Glomerular visceral epithelial cell (primary cell): ENCODE results near the gene COL4A1.
A peak's percentile ranks its signal among the peaks of the same experiment; 100 is the strongest.

ENCODE experiments used
- DNase-seq: peaks from one replicate; pipeline ENCODE4 v3.0.0-alpha.2; 2016; ENCODE audit errors: extremely low spot score

The COL4A1 gene

DNA sequence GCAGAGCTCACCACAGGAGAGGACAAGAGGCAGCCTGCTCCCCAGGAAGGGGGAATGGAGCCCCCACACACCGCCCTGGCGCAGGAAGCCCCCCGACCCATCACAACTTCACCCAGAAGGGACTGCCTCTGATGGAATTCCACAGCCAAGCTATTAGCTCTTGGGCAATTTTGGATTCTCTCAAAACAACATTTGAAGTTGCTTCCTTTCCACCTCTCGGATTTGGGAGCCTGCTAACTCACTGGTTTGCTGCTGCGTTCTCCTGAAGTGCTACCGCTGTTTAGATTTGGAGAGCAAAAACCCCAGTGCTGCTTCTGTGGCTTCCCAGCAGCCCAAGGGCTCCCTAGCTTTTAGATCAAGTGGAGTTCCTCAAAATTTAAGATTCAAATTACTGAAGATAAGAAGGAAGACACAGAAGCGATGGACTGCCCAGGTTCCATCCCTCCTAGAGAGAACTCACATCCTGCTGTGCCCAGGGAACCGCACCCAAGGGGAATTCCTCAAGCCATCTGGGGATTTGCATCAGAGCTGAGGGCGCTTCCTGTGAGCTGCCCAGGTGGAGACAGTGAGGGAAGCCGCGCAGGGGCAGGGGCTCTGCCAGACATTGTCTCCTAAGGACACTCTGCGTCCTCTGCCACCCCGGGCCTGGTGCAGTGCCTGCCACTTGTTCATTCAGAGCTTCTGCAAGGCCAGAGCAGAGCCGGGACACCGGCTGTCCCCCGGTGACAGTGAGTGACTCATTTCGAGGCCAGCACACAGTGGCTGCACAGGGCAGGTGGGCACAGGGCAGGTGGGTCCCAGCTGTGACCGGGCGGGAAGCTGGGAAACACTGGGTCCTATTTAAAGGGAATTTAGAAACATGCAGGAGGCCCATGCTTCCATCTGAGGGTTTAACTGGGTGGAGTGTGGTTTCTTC, 45.5 kb downstream of the COL4A1 start:
- peak; percentile 77 for DNase-seq

DNA sequence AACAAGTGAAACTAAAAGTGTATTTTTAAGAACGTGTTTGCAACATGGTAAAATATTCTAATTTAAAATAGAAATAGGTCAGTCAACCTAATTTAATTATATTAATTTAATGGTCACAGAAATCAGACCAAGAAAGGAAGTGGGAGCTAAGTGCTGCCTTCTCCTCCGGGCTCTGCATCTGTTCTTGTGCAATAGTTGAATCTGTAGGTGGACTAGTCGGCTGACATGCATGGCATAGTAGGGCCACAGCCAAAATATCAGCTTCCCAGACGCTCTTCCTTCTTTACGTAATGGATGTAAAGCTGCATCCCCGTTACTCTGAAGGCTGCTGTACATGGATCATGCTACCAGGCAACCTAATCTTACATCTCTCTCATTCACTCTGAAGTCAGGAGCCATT, 47.3 kb downstream of the COL4A1 start:
- DNase-seq: no peak

DNA sequence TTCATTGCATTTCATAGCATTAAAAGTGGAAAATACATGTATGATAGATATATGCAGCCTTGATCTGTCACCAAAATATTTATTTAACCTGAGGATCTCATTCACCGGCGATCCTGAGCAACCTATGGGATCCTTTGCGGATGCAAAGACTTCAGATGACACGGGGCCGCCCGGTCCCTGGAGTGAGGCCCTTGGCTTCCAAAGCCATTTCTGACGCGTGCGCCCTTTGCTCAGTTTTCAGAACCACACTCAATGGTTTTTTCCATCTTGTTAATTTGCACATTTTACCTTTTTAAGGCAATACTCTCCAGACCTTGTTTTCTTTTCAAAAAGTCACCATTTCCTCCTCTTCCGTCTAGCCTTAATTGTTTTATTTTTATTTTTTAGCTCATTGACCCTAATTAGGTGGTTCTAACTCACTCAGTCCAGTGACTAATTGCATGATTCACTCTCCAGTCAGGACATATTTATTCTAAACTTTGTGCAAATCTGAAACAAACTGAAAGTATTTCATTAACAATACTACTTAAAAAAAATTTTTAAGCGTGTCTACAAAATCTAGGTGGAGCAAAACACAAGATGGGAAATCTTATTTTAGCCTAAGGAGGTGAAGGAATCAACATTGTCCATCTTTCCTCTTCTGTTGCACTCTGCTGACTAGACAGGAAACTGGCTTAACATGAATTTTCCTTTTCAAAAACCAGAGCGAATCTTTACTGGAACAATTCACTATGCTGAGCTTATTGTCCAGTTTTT, 47.9 kb downstream of the COL4A1 start:
- no peak for DNase-seq

DNA sequence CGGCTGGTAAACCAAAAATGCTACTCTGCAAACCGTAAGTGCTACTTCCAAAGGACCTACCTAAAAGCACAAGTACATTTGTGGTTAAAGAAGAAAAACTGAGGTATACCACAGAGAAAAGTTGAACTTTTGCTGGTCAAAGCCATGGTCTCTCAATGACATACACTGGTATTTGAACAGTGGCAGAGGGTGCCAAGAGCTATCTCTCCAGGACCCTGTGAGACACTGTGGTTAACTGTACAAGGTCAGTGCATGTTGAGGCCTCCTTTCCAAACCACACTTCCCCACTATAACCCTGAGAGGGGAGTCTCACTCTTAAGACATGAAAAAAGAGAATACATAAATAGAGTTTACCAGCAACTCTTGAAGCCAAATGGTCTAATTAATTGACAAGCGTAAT, 49.5 kb downstream of the COL4A1 start:
- no peak for DNase-seq

DNA sequence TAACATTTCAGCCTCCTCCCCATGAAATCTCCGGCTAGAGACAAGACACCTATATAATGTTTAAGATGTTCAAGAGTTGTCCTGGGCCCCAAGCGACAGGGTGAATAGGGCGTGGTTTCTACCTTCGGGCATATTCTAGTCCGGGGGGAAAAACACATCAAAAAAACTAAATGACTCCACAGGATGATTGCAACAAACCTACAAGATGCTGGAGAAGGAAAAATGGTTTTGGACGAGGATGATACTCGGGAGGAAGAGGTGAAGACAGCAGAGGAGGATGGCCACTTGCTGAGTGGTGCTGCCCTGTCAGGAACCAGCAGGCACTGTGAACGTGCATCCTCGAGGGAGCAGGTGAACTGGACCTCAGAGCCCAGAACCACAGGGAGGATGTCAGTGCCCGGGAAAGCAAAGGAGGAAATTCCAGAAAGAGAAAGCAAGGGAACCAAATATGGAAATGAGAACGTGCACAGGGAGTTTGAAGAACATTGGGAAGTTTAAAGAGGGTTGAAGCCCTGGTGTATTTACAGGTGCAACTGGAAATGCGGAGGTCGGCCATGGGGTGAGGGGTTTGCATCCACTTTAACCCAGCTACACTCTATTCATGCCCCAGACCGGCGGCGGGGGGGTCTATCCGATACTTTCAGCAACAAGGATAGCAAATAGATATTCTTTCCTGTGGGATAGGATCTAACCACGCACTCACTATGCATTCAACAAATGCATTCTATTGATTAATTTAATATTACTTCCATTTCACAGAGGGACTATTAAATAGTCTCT, 50.6 kb downstream of the COL4A1 start:
- no peak for DNase-seq

DNA sequence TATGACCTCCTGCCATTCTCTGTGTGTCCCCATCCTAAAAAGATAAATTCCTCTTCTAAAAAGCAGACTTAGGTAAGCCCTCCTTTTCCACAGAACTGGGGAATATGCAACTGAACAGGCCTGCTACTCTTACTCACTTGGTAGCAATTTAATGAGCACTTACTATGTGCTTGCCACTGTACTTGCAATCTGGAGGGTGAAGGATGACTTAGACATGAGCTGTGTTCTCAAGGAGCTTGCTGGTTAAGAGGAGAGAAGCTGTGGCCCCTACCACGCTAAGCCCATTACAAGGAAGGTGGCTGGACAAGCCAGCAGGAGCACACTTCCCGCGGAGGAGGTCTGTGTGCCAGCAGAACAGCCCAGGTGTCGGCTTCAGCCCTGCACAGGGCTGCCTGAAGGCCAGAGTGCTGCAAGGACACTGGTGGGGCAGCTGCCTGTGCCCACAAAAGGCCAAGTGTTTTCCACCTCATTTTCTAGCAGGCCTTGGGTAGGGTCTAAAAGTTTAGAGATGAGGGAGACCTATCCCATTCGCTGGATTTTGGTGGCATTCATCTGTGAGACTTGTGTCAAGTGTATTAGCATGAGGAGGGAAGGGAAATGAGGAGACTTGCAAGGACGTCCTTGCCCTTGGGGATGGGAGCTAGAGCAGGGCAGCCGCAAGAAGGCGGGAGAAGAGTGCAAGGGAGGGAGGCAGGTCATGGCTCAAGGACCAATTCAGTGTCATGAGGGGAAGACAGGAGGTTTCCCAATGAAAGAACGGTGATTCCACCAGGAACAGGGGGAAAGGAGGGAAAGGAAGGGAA, 52.0 kb downstream of the COL4A1 start:
- no peak for DNase-seq

DNA sequence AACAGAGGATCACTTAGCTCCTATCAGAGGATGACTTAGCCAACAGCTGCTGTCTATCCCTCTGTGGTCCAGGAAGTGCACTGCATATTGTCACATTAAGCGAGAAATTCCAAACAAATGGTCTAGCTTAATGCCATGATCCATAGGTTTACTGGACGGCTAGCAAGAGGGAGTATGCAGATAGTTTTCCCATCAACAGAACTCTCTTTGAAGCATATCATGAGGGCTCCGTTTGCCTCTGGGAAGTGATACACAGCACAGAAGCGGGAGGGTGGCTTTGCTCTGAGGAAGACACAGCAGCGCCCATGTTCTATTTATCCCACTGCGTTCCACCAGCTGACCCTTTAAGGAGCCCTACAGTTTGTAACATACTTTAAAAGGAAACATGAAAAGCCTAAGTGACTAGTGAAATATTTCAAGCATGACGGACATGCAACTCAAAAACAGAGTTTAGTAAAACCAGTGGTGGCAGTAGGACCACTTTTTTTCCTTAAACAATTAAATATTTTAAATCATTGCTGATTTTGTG, 52.7 kb downstream of the COL4A1 start:
- DNase-seq: no peak

DNA sequence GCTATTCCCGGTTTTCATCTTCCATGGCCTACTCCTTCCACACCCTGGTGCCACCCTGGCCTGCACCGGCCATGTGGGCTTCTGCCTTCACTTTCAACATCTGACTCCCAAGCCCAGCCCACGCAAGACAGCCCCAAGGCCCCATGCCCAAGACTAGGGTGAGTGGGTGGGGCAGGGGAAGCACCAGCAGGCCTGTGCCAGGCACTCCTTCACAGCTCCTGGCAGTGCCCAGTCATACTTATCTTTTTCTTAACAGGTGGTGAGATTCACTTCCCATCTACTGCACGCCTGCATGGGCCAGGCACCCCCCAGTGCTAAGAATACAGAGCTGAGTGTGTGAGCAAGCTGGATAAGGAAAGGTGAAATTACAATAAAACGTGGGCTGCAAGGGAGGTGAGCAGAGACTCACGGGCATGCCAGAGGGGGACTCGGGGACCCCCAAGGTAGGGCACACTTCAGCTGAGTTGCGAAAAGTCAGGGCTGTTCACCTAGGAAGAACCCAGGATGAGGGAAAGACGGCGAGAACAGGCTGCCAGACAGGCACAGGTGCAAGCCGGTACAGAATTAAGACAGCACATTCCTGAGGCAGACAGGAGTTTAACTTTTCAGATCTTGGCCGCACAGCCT, 55.7 kb downstream of the COL4A1 start:
- DNase-seq: no peak

DNA sequence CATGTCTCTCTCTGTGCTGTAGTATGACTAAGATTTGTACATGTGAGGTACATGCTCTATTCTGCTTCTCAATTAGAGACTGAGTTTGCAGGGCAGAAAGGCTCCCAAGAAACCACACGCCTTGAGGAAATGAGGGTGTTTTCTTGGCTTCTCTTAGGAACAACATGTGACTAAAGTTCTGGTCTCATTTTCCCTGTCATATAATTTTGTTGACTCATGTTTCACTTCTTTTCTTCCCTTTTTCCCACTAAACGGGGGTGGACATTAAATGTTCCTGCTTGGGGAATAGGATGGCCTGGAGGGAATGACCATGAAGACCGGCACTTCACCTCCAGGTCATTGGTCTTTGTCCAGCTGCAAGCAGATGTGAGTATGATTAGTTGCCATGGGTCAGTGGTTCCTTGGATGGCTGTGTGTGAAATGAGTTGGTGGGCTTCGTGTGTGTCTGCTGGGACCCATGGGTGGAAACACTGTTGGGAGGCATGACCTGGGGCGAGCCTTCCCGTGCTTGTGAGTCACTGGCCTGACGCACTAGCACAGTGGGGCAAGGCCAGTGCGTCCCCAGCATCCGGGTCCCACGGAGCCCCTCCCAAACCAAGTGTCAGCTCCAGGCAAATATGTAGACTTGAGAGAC, 56.6 kb downstream of the COL4A1 start:
- no peak for DNase-seq

DNA sequence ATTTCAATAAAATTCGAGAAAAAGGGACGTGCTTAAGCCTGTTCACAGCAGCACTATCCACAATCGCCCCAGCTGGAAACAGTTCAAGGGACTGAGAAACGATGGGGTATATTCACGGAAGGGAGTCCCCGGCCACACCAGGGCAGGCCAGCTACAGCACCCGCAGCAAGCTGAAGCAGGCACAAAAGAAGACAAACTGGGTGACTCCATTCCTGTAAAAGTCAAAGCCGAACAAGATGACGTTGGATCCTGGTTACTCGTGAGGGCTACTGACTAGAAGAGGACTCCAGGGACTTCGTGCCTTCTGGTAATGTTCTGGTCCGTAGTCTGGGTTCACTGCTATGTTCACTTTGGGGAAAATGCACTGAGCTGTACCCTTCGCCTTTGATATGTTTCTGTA, 57.6 kb downstream of the COL4A1 start:
- no peak for DNase-seq

DNA sequence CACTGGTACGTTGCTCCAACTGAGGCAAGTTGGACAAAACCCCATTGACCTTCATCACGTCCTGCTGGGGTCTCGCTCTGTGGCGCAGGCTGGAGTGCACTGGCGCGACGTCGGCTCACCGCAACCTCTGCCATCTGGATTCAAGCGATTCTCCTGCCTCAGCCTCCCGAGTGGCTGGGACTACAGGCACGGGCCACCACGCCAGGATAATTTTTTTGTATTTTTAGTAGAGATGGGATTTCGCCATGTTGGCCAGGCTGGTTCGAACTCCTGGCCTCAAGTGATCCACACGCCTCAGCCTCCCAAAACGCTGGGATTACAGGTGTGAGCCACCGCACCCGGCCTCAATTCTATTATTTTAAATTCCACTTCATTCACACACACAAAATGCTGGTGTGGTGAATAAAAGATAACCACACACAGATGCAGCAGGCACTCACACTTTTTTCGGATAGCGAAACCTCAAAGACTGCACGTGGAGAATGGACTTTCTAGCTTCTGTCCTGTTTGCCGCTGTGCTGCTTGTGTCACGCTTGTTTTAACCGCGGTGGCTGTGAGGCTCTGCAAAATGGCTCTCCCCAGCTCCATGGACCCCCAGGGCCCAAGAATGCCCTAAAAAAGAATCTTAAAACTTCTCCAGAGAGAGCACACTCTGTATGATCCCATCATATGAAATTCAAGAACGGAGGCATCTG, 58.4 kb downstream of the COL4A1 start:
- no peak for DNase-seq

DNA sequence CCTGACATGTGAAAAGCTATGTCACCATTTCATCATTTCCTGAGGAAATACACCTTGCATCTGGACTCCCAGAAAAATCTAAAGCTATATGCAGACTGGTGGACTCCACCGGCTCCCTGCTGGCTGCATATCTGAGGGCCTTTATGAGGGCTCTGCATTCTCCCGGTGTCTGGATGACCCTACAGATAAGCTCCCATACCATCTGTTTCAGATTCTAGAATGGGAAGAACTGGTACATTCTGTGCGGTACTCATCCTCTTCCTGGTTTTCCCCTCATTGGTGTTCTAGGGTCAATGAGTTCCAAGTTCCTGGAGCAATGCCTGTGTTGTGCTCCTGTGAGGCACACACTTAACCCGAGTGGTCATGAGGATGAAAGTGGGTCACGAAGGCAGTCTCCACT, 60.4 kb downstream of the COL4A1 start:
- DNase-seq: no peak

DNA sequence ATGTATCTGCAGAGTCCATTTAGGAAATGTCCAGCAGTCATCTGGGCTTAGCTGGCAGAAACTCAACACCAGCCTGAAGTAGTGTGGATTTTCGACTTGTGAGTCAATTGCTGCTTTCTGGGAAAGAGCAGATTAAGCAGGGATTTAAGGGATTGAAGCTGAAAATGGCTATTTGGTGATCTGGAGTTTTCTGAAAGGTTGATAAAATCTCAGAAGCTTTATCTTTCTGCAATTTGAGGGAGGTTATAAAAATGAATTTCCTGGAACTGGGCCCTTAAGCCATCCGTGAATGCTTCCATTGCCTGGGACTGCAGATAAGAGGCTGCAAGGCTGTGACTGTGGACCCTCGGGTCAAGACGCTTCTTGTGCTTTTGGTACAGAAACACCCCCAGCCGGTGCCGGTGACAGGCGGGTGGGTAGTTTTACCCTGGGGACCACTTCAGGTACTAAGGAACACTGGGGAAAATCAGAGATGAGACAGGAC, 61.5 kb downstream of the COL4A1 start:
- DNase-seq: no peak

DNA sequence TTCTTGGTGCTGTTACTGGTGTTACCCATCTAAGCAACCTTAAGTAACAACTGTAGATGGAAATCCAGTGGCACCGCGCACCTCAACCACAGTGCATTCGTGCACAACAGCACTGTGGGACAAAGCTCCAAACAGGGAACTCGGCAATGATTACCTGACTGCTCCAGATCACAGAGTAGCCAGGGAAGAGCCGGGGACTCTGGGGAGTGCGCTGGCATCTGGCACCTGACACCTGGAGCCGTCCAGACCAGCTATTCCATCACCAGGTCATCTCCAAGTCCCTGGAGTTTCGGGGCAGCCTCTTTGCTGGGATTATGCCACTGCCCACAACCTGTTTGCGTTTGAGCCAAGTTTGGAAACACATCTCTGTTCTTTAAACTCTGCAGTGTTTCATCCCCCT, 62.0 kb downstream of the COL4A1 start:
- no peak for DNase-seq

DNA sequence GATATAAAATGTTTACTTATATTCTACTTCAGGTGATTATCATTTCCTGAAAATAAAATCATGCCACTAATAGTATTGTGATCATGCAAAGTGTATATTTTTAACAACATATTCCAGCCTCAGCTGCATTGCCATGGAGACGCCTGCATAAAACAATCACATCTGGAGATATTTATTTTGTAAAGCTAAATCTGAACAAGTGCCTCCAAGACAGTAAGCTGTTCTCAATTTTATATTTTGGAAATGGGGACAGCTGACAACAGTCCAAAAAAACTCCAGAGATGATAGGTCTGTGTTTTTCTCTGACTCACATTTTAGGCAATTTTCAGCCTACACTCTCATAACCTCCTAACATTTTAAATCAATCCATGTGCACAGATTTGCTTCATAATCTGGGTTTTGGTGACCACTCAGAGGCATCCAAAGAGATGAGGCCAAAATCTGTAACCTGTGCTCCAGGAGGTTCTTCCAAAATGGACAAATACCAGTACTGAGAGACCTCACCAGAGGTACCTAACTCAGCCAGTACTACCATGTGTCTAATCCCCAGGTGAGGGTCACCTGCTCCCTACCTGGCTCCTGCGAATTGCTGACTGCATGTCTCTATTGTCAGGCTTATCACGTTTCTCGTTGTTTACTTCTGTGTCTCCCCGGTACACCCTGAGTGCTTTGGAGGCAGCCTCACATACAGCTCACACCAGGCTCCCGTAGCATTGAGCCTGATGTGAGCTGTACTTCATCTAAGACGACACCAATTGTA, 62.7 kb downstream of the COL4A1 start:
- no peak for DNase-seq

DNA sequence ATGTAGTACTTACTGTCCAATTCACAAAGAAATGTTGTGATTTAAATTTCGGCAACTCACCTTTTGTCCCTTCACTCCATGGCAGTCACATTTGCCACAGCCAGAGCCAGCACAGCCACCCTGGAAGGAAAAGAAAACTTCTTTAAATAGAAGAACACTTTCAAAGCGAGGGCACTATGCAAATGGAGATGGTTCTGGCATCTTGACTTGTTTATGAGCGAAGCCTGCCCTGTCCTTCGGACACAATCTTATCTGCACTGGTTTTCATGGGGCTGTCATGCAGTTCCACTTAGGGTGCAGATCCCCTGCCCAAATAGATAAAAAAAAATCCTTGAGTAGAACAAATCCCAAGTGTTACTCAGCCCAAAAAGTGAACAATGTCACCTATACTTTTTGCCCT, 64.3 kb downstream of the COL4A1 start:
- DNase-seq: no peak

DNA sequence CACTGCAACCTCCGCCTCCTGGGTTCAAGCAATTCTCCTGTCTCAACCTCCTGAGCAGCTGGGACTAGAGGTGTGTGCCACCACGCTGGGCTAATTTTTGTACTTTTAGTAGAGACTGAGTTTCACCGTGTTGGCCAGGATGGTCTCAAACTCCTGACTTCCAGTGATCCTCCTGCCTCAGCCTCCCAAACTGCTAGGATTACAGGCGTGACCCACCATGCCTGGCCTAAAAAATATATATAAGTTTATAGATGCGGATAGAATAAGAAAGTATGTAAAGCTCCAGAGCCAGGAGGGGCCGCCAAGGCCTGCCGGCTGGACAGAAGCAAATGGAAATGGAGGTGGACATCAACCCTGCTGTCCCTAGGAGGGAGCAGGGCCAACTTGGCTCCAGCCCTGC, 66.0 kb downstream of the COL4A1 start:
- DNase-seq: no peak

DNA sequence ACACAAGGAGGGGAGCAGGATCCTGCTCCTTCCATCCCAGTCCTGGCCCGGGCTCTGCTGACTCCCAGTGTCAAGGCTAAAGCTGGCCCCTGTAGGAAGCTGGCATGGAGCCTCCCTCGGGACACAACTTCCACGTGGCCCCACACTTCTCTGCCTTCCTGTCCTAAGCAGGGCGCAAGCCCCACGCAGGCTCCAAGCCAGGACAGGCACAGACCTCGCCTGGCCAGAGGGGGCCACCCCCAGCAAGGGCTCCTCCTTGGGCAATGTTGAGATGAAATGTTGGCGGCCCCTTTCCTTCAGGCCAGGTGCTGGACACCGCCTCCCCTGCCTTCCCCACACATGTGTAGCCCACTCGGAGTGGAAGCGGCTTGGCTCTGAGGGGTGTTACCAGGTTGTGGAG, 66.6 kb downstream of the COL4A1 start:
- DNase-seq: no peak
